Lower leg skin (tissue), 3 donors: Measurements from ENCODE around the gene GADD45B.

Experiments used
- CTCF ChIP-seq, 3 donors: fragments of 450-650 bp; IDR thresholded peaks; one replicate each; pipeline ENCODE4 v1.5.1; 2016; ENCODE audit warnings: antibody characterized with exemption in 3 of 3, mild to moderate bottlenecking in 3 of 3, moderate library complexity in 2 of 3
- POLR2A ChIP-seq, 2 donors: fragments of 450-650 bp; IDR thresholded peaks; one replicate each; pipeline ENCODE4 v1.6.1; 2016 to 2017; ENCODE audit warnings: antibody characterized with exemption in 2 of 2, mild to moderate bottlenecking in 1 of 2, moderate library complexity in 1 of 2

DNA sequence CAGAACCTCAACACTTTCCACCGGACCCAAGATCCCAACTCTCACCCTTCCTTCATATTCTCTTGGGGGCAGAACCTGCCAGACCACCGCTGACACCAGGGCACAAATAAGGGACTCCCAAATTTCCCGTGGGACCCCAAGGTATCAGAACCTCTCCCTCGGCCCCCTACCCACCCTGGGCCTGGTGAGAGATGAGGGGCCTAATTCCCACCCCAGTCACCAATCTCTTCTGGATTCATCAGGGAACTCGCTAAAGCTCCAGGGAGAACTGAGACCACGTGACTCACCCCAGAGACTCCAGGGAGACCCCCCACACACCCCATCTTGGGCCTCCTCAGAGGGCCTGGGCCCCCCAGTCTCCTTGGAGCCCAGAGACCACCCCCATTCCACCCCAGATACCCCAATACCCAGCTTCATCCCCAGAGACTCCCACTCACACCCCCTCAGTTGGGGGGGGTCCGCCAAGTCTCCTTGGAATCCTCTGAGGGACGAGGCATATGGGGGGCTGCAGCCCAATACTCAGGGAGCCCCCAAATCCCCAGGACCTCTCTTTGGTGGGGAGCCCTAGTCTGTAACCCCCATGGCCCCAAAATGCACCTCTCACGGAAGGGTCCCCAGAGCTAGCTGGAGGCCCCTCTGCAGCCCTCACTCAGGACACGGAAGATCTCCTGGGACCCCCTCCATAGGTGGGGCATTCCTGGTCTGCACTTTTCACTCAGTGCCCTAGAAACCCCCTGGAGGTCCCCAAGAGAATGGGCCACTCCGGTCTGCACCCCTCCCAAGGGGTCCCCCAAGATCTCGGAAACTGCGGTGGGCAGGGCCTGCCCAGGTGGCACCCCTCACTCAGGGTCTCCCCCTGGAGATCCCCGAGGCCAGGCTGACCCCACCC lies 20.7 kb upstream of the GADD45B start:
- TF ChIP-seq CTCF (IDR thresholded peaks at IDR 0.05) (no peak), POLR2A (IDR thresholded peaks at IDR 0.05) (no peak)
